ENCODE results near the gene APOBEC2.

- TF ChIP-seq CTCF (IDR thresholded peaks at IDR 0.05 in 2 of 3, conservative IDR thresholded peaks at IDR 0.05 in 1 of 3; ENCODE audit: borderline replicate concordance in 1 of 3, insufficient read depth in 1 of 3, low read depth in 2 of 3, low read length in 2 of 3) (no peak), CEBPB (IDR thresholded peaks at IDR 0.05; ENCODE audit: low read depth) (no peak), EZH2 (IDR thresholded peaks at IDR 0.05) (no peak), YY1 (IDR thresholded peaks at IDR 0.05; ENCODE audit: extremely low read depth, insufficient replicate concordance, low read depth, low read length) (no peak), POLR2A (IDR thresholded peaks at IDR 0.05; ENCODE audit: borderline replicate concordance, extremely low read depth, insufficient read depth, insufficient read length) (no peak)
These were observed 5.7 kb upstream of the APOBEC2 start for GRCh38 chr6:41047306-41047705.
